Retinal pigment epithelial cell (primary cell): Measurements from ENCODE around the gene CEBPZOS.
A peak's percentile ranks its signal among the peaks of the same experiment; 100 is the strongest.
"Not testable (repeated sequence)": the region's sequence is repeated elsewhere in the genome, so short reads cannot be mapped to it uniquely, and the experiment has no call there.

Experiments
- DNase-seq: peaks from one replicate; pipeline ENCODE4 v3.0.0-alpha.2; 2010; ENCODE audit warnings: low read depth
- H3K4me3 ChIP-seq: 2 replicates; pipeline ENCODE4 v1.5.1; 2011; ENCODE audit warnings: mild to moderate bottlenecking, low read length, control low read depth, moderate library complexity
- TF ChIP-seq, protein P1 (sequence below): conservative IDR thresholded peaks from 2 replicates; pipeline ENCODE4 v1.5.1; 2011; ENCODE audit warnings: low read depth, low read length, control low read depth, inconsistent platforms

CEBPZOS gene

DNA sequence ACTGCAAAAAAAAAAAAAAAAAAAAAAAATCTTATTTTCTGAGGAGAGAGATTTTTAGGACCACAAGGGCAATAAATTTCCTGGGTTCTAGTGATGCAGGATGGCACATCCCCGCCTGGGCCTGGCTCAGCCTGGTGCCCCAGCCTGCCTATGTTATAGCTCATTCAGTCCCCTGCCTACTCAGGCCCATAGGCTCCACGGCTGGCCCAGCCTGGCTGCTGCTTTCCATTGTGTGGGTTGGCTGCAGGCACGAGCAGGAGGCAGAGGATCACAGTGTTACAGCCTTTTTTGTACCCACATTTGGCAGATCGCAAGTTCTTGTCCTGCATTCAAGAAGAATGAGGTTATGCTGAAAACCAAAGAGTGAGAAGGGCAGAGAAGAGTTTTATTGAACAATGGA lies 5.0 kb upstream of the CEBPZOS start:
- TF ChIP-seq, protein P1, sequence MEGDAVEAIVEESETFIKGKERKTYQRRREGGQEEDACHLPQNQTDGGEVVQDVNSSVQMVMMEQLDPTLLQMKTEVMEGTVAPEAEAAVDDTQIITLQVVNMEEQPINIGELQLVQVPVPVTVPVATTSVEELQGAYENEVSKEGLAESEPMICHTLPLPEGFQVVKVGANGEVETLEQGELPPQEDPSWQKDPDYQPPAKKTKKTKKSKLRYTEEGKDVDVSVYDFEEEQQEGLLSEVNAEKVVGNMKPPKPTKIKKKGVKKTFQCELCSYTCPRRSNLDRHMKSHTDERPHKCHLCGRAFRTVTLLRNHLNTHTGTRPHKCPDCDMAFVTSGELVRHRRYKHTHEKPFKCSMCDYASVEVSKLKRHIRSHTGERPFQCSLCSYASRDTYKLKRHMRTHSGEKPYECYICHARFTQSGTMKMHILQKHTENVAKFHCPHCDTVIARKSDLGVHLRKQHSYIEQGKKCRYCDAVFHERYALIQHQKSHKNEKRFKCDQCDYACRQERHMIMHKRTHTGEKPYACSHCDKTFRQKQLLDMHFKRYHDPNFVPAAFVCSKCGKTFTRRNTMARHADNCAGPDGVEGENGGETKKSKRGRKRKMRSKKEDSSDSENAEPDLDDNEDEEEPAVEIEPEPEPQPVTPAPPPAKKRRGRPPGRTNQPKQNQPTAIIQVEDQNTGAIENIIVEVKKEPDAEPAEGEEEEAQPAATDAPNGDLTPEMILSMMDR = no peak

DNA sequence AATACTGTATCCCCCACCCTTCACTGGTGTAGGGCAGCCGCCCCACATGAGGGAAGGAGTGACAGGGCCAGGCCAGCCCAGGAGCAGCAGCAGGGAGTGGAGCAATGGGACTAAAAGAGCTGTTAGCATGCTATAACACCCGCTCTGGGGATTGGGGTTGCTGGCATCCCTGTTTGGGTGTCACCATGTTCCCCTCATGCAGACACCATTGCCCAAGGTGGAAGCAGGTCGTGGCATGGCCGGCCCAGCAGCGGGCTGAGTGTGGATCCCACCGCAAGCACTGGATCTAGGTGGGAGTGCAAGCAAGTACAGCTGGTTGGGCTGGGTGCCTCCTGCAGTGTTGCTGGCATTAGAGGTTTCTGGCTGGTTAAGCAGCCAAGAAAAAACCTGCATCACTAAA lies 4.5 kb upstream of the CEBPZOS start:
- DNase-seq = no peak
- TF ChIP-seq, protein P1 = no peak
- no peak overlapping the region for H3K4me3 ChIP-seq

More for the DNA sequence above, 5.0 kb upstream of the CEBPZOS start:
- H3K4me3 ChIP-seq = no peak overlapping the region
- no peak for DNase-seq

DNA sequence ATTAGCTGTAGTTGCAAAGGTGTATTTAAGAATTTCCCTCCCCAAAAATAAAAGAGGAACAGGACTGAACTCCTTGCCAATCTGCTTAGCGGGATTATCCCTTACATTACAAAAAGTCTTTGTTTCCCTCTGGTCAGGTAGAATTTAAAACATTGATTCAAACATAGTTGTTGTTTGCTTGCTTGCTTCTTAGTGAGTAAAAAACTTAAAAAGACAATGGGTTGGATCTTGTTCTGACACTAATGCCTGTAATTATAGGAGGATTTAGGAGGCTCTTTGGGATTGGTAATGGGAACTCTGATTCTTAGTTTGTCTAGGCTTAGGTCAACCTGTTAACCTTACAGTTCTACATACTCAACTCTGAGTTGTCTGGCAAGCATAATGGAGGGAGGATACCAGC lies 3.7 kb upstream of the CEBPZOS start:
- DNase-seq = no peak
- no peak overlapping the region for H3K4me3 ChIP-seq
- TF ChIP-seq, protein P1 = no peak

DNA sequence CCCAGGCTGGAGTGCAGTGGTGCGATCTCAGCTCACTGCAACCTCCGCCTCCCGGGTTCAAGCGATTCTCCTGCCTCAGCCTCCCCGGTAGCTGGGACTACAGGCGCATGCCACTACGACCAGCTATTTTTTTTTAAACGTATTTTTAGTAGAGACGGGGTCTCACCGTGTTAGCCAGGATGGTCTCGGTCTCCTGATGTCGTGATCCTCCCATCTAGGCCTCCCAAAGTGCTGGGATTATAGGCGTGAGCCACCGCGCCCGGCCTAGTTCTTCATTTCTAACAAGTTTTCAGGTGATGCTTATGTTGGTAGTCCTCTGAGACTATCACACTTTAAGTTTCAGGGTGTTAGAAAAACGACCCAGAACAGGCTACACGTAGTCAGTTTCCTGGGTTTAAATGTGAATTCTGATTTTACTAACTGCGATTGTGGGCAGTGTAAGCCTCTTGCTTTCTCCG lies 405 bp upstream of the CEBPZOS start:
- DNase-seq = not testable (repeated sequence)
- peak overlapping the region; percentile 81 for H3K4me3 ChIP-seq

DNA sequence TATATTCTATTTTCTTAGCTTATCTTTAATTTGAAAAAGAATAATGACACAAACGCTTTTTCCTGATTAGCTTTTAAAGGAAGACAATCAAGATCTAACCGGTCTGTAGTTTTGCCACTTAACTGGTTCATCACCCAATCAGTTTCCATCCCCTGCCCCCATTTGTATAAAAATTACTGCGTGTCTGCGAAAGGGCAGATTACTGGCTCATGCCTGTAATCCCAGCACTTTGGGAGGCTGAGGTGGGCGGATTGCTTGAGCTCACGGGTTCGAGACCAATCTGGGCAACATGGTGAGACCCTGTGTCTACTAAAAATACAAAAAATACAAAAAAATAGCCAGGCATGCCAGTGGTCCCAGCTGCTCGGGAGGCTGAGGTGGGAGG lies 2.4 kb downstream of the CEBPZOS start:
- no peak for DNase-seq
- TF ChIP-seq, protein P1 = no peak
- H3K4me3 ChIP-seq = no peak overlapping the region

DNA sequence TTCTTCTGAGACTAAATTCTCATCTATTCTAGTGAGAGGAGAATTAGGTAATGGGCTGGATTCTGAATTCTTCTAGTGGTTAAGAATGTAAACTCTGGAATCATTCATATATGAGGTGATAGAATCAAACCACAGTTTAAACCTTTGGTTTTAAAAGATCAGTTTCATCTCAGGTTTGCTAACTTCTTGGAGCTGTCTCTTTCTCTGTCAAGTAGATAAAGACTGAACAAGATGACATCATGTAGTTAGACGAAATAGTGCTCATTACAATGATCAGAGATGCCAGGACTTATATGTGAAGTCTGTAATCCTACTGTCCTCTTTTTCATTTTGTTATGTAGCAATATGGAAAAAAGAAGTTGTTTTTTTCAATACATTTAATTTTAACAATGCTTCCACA lies 4.9 kb downstream of the CEBPZOS start:
- TF ChIP-seq, protein P1 = no peak
- no peak overlapping the region for H3K4me3 ChIP-seq
- DNase-seq = no peak

DNA sequence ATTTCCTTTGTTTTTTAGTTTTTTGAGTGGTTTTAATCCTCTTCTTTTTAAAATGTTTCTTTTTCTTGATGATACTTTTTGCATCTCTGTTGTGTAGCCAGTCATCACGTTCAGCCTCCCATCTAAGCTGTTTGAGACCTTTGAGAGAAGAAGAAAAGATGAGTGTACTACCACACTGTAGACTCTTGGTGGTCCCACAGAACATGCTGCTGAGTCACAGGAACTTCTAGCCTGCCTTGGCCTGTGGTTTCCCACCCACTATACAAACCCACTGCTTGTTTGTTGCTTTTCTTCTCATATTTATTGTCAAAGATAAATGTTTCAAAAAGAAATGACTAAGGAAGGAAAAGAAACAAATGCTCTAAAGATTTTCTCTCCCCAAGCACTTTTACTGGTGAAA lies 5.5 kb downstream of the CEBPZOS start:
- TF ChIP-seq, protein P1 = no peak
- DNase-seq = no peak

DNA sequence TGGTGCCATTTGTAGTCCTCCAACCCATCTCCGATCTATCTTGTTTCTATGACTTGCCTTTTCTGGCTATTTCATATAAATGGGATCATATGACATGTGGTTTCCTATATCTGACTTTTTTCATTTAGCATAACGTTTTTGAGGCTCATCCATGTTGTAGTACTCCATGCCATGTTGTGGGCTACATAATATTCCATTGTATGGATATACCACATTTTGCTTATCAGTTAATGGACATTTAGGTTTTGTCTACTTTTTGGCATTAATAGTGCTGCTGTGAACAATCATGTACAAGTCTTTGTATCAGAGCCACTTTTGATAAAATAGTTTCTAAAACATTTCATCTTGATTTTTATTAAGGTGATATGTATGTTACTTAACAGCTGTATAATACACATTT lies 7.4 kb downstream of the CEBPZOS start:
- TF ChIP-seq, protein P1 = no peak

More for the DNA sequence above, 5.5 kb downstream of the CEBPZOS start:
- H3K4me3 ChIP-seq = no peak overlapping the region

DNA sequence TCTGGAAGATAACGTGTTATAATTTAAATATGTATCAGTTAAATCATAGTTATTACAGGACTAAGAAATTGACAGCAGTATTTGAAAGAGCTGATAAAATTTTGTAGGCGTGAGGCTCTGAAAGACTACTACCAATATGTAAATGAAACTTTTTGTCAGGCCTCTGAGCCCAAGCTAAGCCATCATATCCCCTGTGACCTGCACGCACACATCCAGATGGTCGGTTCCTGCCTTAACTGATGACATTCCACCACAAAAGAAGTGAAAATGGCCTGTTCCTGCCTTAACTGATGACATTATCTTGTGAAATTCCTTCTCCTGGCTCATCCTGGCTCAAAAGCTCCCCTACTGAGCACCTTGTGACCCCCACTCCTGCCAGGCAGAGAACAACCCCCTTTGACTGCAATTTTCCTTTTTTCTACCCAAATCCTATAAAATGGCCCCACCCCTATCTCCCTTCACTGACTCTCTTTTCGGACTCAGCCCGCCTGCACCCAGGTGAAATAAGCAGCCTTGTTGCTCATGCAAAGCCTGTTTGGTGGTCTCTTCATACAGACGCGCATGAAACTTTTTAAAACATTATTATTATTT lies 8.9 kb downstream of the CEBPZOS start:
- not testable (repeated sequence) for DNase-seq, H3K4me3 ChIP-seq

More for the DNA sequence above, 7.4 kb downstream of the CEBPZOS start:
- no peak for DNase-seq
- H3K4me3 ChIP-seq = no peak overlapping the region
